ENCODE results near the gene NR6A1.

NR6A1 gene

GRCh38 chr9:124794902-124795491, 23.9 kb upstream of the NR6A1 start:
- no peak for DNase-seq

- no peak for DNase-seq
Measured at GRCh38 chr9:124793015-124793541, 22.0 kb upstream of the NR6A1 start.

GRCh38 chr9:124792257-124793014, 21.3 kb upstream of the NR6A1 start:
- no peak for DNase-seq

- no peak for DNase-seq
Measured at GRCh38 chr9:124790801-124791505, 19.8 kb upstream of the NR6A1 start.

GRCh38 chr9:124790301-124790700, 19.2 kb upstream of the NR6A1 start:
- DNase-seq = no peak

GRCh38 chr9:124789531-124789930, 18.4 kb upstream of the NR6A1 start:
- DNase-seq = no peak

- DNase-seq = no peak
Measured at GRCh38 chr9:124788542-124789217, 17.6 kb upstream of the NR6A1 start.

GRCh38 chr9:124786881-124787573, 15.9 kb upstream of the NR6A1 start:
- no peak for DNase-seq

GRCh38 chr9:124784509-124784908, 13.4 kb upstream of the NR6A1 start:
- DNase-seq = no peak

- DNase-seq = no peak
Measured at GRCh38 chr9:124783830-124784229, 12.7 kb upstream of the NR6A1 start.

GRCh38 chr9:124782661-124783574, 11.8 kb upstream of the NR6A1 start:
- no peak for DNase-seq

- no peak for DNase-seq
Measured at GRCh38 chr9:124781967-124782660, 11.0 kb upstream of the NR6A1 start.

- DNase-seq = no peak
Measured at GRCh38 chr9:124780757-124781151, 9.6 kb upstream of the NR6A1 start.

GRCh38 chr9:124780060-124780756, 9.1 kb upstream of the NR6A1 start:
- DNase-seq = no peak

GRCh38 chr9:124779368-124780059, 8.4 kb upstream of the NR6A1 start:
- DNase-seq = no peak

- DNase-seq = no peak
Measured at GRCh38 chr9:124778575-124779367, 7.7 kb upstream of the NR6A1 start.

GRCh38 chr9:124776954-124777648, 6.0 kb upstream of the NR6A1 start, which contains the start of gene OLFML2A:
Gene OLFML2A (plus strand): TSS chr9:124777133. CDS start chr9:124777271, 138 bp downstream.
- no peak for DNase-seq

- no peak for DNase-seq
Measured at GRCh38 chr9:124776618-124776953, 5.5 kb upstream of the NR6A1 start.

All from NCI-H1694 treated with DMSO at 0.1 percent for 48 hours (cell line).